ENCODE data around the gene DOCK11.

GRCh38 chrX:118538386-118538785, 42.8 kb downstream of the DOCK11 start:
- no peak for TF ChIP-seq CTCF (conservative IDR thresholded peaks at IDR 0.05; ENCODE audit: low read depth, low read length)
- TF ChIP-seq EZH2 (IDR thresholded peaks at IDR 0.05; ENCODE audit: borderline replicate concordance, low read depth, low read length, poor library complexity, severe bottlenecking), result no peak
